H1 (cell line): ENCODE data around the gene ARHGEF10L.

Source experiments
- CHD1 ChIP-seq: IDR thresholded peaks from 2 replicates; pipeline ENCODE4 v1.6.1; 2012; ENCODE audit warnings: low read depth, low read length, improper control_type of control experiment
- CTCF ChIP-seq, 3 experiments: IDR thresholded peaks; 1 replicate in 2 of 3; 2 replicates in 1 of 3; pipeline versions ENCODE4 v1.5.1 to v1.6.1; 2011; ENCODE audit warnings: low read length in 3 of 3, mild to moderate bottlenecking in 3 of 3, inconsistent platforms in 2 of 3, low read depth in 1 of 3, moderate library complexity in 1 of 3; ENCODE audit not compliant: insufficient read depth in 1 of 3; ENCODE audit errors: control extremely low read depth in 1 of 3
- FOSL1 ChIP-seq: IDR thresholded peaks from 2 replicates; pipeline ENCODE4 v1.6.1; 2011; ENCODE audit warnings: mild to moderate bottlenecking, low read depth, low read length, moderate library complexity; ENCODE audit not compliant: insufficient read depth
- HDAC6 ChIP-seq: IDR thresholded peaks from one replicate; pipeline ENCODE4 v1.7.1; 2012; ENCODE audit warnings: low read depth, mild to moderate bottlenecking, inconsistent platforms, low read length, moderate library complexity
- POLR2A ChIP-seq, 2 experiments: IDR thresholded peaks; 1 replicate in 1 of 2; 2 replicates in 1 of 2; pipeline ENCODE4 v1.6.1; 2011; ENCODE audit warnings: low read depth in 2 of 2, low read length in 2 of 2, mild to moderate bottlenecking in 2 of 2; ENCODE audit errors: control extremely low read depth in 1 of 2
- SAP30 ChIP-seq: fragments of 300-600 bp; sonication (generic); IDR thresholded peaks from 2 replicates; pipeline ENCODE4 v1.7.1; 2012; ENCODE audit warnings: low read length, moderate library complexity, mild to moderate bottlenecking, inconsistent platforms; ENCODE audit not compliant: insufficient read depth, insufficient replicate concordance
- TBP ChIP-seq: IDR thresholded peaks from 2 replicates; pipeline ENCODE4 v1.6.1; 2011; ENCODE audit warnings: low read depth, low read length, improper control_type of control experiment
- USF2 ChIP-seq: IDR thresholded peaks from 2 replicates; pipeline ENCODE4 v1.6.1; 2011; ENCODE audit warnings: low read length, improper control_type of control experiment
- YY1 ChIP-seq: IDR thresholded peaks from 2 replicates; pipeline ENCODE4 v1.6.1; 2011; ENCODE audit warnings: low read depth, mild to moderate bottlenecking, low read length

- TF ChIP-seq POLR2A (IDR thresholded peaks at IDR 0.05; ENCODE audit: control extremely low read depth in 1 of 2, low read depth in 2 of 2, low read length in 2 of 2) = no peak
- no peak for TF ChIP-seq CTCF (IDR thresholded peaks at IDR 0.05; ENCODE audit: control extremely low read depth in 1 of 3, insufficient read depth in 1 of 3, low read depth in 1 of 3, low read length in 3 of 3)
- TF ChIP-seq YY1 = no peak
- TF ChIP-seq SAP30 = no peak
- no peak for TF ChIP-seq FOSL1
- TF ChIP-seq TBP = no peak
- no peak for TF ChIP-seq HDAC6
- no peak for TF ChIP-seq CHD1
- no peak for TF ChIP-seq USF2
Observed at GRCh38 chr1:17688217-17688810, 148.8 kb downstream of the ARHGEF10L start.
